H1 (cell line): ENCODE data around the gene EDEM1. TPM values are rescaled to one million over a fixed set of nuclear protein-coding genes. Genes with fewer than 3 reads are reported as not detected.

ENCODE experiments used
- CTCF ChIA-PET: fragments of 300-600 bp; sonication (Branson Sonifier 250); formaldehyde crosslinking; loops from one replicate; lab custom pipeline; 2021; ENCODE audit not compliant: partially characterized antibody; lab: Charles Lee
- POLR2A ChIA-PET: fragments of 300-600 bp; sonication (Branson Sonifier 250); formaldehyde crosslinking; loops from one replicate; lab custom pipeline; 2021; ENCODE audit warnings: inconsistent platforms; ENCODE audit not compliant: partially characterized antibody; lab: Charles Lee
- DNase-seq, 2 experiments: peaks; one replicate each; pipeline versions ENCODE4 v3.0.0 to v3.0.0-alpha.2; 2010 to 2022; ENCODE audit warnings: low spot score in 2 of 2, low read depth in 1 of 2, mixed read lengths in 1 of 2
- FAIRE-seq: peaks from 2 replicates; lab custom pipeline; 2011; peaks lifted over from hg19 to GRCh38; lab: Jason Lieb, UNC
- H2AFZ ChIP-seq: 2 replicates; pipeline ENCODE4 v1.8.1; 2012; ENCODE audit warnings: low read length, inconsistent platforms
- H2AK5ac ChIP-seq: 2 replicates; pipeline ENCODE4 v1.6.1; 2013; ENCODE audit warnings: low read depth, low read length
- H2BK120ac ChIP-seq: replicated peaks from 2 replicates; pipeline ENCODE3; 2013; ENCODE audit warnings: low read depth, low read length, inconsistent platforms
- H2BK12ac ChIP-seq: 2 replicates; pipeline ENCODE4 v1.6.1; 2013; ENCODE audit warnings: low read depth, low read length
- H2BK15ac ChIP-seq: 2 replicates; pipeline ENCODE4 v1.6.1; 2013; ENCODE audit warnings: low read length
- H2BK20ac ChIP-seq: 2 replicates; pipeline ENCODE4 v1.6.1; 2013; ENCODE audit warnings: low read length
- H2BK5ac ChIP-seq: 2 replicates; pipeline ENCODE4 v1.6.1; 2013; ENCODE audit warnings: low read depth, low read length
- H3K14ac ChIP-seq: 2 replicates; pipeline ENCODE4 v1.6.1; 2013; ENCODE audit warnings: inconsistent platforms; ENCODE audit not compliant: insufficient read length
- H3K18ac ChIP-seq: 2 replicates; pipeline ENCODE4 v1.6.1; 2013; ENCODE audit warnings: low read length; ENCODE audit errors: extremely low read depth
- H3K23ac ChIP-seq: 2 replicates; pipeline ENCODE4 v1.6.1; 2013; ENCODE audit warnings: inconsistent platforms; ENCODE audit not compliant: insufficient read length
- H3K23me2 ChIP-seq: 2 replicates; pipeline ENCODE4 v1.6.1; 2013; ENCODE audit warnings: low read depth, low read length
- H3K27ac ChIP-seq: 2 replicates; pipeline ENCODE4 v1.6.1; 2011; ENCODE audit warnings: low read depth, low read length, inconsistent platforms
- H3K27me3 ChIP-seq, 4 experiments: replicated peaks in 1 of 4; 1 replicate in 1 of 4; 2 replicates in 3 of 4; pipeline versions ENCODE4 v1.6.1 to v1.8.1; 2011 to 2013; ENCODE audit warnings: low read length in 3 of 4, mild to moderate bottlenecking in 3 of 4, inconsistent platforms in 2 of 4, mixed read lengths in 2 of 4, moderate library complexity in 1 of 4; ENCODE audit not compliant: control insufficient read depth in 3 of 4, insufficient read depth in 3 of 4; ENCODE audit errors: extremely low read depth in 1 of 4
- H3K36me3 ChIP-seq, 4 experiments: 2 replicates each; pipeline versions ENCODE4 v1.6.1 to v1.8.1; 2011 to 2013; ENCODE audit warnings: mild to moderate bottlenecking in 4 of 4, low read length in 3 of 4, moderate library complexity in 2 of 4, control low read depth in 1 of 4, inconsistent platforms in 1 of 4; ENCODE audit not compliant: insufficient read depth in 4 of 4, control insufficient read depth in 2 of 4
- H3K4ac ChIP-seq: replicated peaks from 2 replicates; pipeline ENCODE3; 2013; ENCODE audit warnings: low read length, low read depth, mixed read lengths, inconsistent platforms; ENCODE audit not compliant: insufficient read length
- H3K4me1 ChIP-seq, 4 experiments: replicated peaks in 1 of 4; 1 replicate in 1 of 4; 2 replicates in 3 of 4; pipeline versions ENCODE4 v1.6.1 to v1.8.1; 2011 to 2013; ENCODE audit warnings: low read length in 3 of 4, inconsistent platforms in 2 of 4, mixed read lengths in 1 of 4; ENCODE audit not compliant: insufficient read depth in 4 of 4, control insufficient read depth in 3 of 4
- H3K4me2 ChIP-seq, 2 experiments: 2 replicates each; pipeline versions ENCODE4 v1.6.1 to v1.8.1; 2011 to 2013; ENCODE audit warnings: low read depth in 2 of 2, low read length in 2 of 2, control low read depth in 1 of 2, inconsistent platforms in 1 of 2, mild to moderate bottlenecking in 1 of 2; ENCODE audit not compliant: insufficient read depth in 1 of 2
- H3K4me3 ChIP-seq, 4 experiments: fragments of 200-600, 300-600 bp in 1 of 4; sonication (generic), shearing (Covaris generic), sonication (Bioruptor Twin) in 1 of 4; 2 replicates each; pipeline versions ENCODE4 v1.5.1 to v1.8.1; 2011 to 2016; ENCODE audit warnings: low read length in 4 of 4, low read depth in 3 of 4, control low read depth in 2 of 4, inconsistent platforms in 2 of 4, mild to moderate bottlenecking in 2 of 4, mixed read lengths in 1 of 4, moderate library complexity in 1 of 4; ENCODE audit not compliant: insufficient read depth in 2 of 4; ENCODE audit errors: extremely low read depth in 1 of 4
- H3K56ac ChIP-seq: replicated peaks from 2 replicates; pipeline ENCODE3; 2013; ENCODE audit warnings: low read depth, mild to moderate bottlenecking, mixed read lengths, low read length, inconsistent platforms; ENCODE audit not compliant: insufficient read length
- H3K79me1 ChIP-seq: 2 replicates; pipeline ENCODE4 v1.6.1; 2013; ENCODE audit warnings: low read depth, low read length, control low read depth
- H3K79me2 ChIP-seq, 2 experiments: 2 replicates each; pipeline versions ENCODE4 v1.6.1 to v1.8.1; 2012 to 2013; ENCODE audit warnings: low read length in 2 of 2, mild to moderate bottlenecking in 2 of 2, inconsistent platforms in 1 of 2; ENCODE audit not compliant: insufficient read depth in 2 of 2, control insufficient read depth in 1 of 2
- H3K9ac ChIP-seq, 4 experiments: replicated peaks in 1 of 4; 1 replicate in 1 of 4; 2 replicates in 3 of 4; pipeline versions ENCODE4 v1.6.1 to v1.8.1; 2011 to 2013; ENCODE audit warnings: low read depth in 3 of 4, low read length in 3 of 4, control low read depth in 2 of 4, mild to moderate bottlenecking in 2 of 4, moderate library complexity in 2 of 4, inconsistent platforms in 1 of 4; ENCODE audit errors: extremely low read depth in 1 of 4
- H3K9me3 ChIP-seq, 2 experiments: 2 replicates each; pipeline versions ENCODE4 v1.6.1 to v1.8.1; 2012 to 2013; ENCODE audit warnings: mild to moderate bottlenecking in 2 of 2, moderate library complexity in 2 of 2, control low read depth in 1 of 2, inconsistent platforms in 1 of 2, low read depth in 1 of 2, low read length in 1 of 2, mixed read lengths in 1 of 2; ENCODE audit not compliant: insufficient read depth in 2 of 2
- H4K20me1 ChIP-seq, 2 experiments: replicated peaks in 1 of 2; 2 replicates each; pipeline versions ENCODE3 to v1.8.1; 2011 to 2013; ENCODE audit warnings: inconsistent platforms in 2 of 2, low read length in 2 of 2, mild to moderate bottlenecking in 1 of 2; ENCODE audit not compliant: insufficient read depth in 2 of 2, control insufficient read depth in 1 of 2
- H4K5ac ChIP-seq: 2 replicates; pipeline ENCODE4 v1.6.1; 2013; ENCODE audit warnings: low read length, low read depth, mixed read lengths, inconsistent platforms; ENCODE audit not compliant: insufficient read length
- H4K8ac ChIP-seq: 2 replicates; pipeline ENCODE4 v1.8.0; 2013; ENCODE audit warnings: mild to moderate bottlenecking, moderate library complexity, low read length, inconsistent platforms; ENCODE audit not compliant: insufficient read depth; ENCODE audit errors: extremely low read depth
- H4K91ac ChIP-seq: replicated peaks from 2 replicates; pipeline ENCODE3; 2013; ENCODE audit warnings: low read length, mixed read lengths, inconsistent platforms; ENCODE audit not compliant: insufficient read length
- CBX5 ChIP-seq: fragments of 300-800, 300-1000 bp; sonication (generic); IDR thresholded peaks from 2 replicates; pipeline ENCODE4 v1.7.1; 2016; ENCODE audit warnings: antibody characterized with exemption, low read length, low read depth
- CBX8 ChIP-seq: fragments of 300-800, 300-1000 bp; sonication (generic); IDR thresholded peaks from 2 replicates; pipeline ENCODE4 v1.7.1; 2016; ENCODE audit warnings: low read depth, low read length, borderline replicate concordance
- CEBPB ChIP-seq: IDR thresholded peaks from 2 replicates; pipeline ENCODE4 v1.6.1; 2012; ENCODE audit warnings: low read depth, low read length
- CHD2 ChIP-seq: IDR thresholded peaks from 2 replicates; pipeline ENCODE4 v1.6.1; 2012; ENCODE audit warnings: low read length, improper control_type of control experiment
- EZH2 ChIP-seq: fragments of 200-600 bp; sonication (generic); IDR thresholded peaks from 2 replicates; pipeline ENCODE4 v1.7.1; 2012; ENCODE audit warnings: low read depth, mild to moderate bottlenecking, moderate library complexity, low read length, inconsistent platforms; ENCODE audit not compliant: severe bottlenecking
- GABPA ChIP-seq: IDR thresholded peaks from 2 replicates; pipeline ENCODE4 v1.6.1; 2011; ENCODE audit warnings: mild to moderate bottlenecking, low read length, moderate library complexity, borderline replicate concordance; ENCODE audit not compliant: insufficient read depth
- HDAC2 ChIP-seq, 2 experiments: fragments of 300-600 bp in 1 of 2; sonication (generic) in 1 of 2; IDR thresholded peaks; 2 replicates each; pipeline ENCODE4 v1.6.1; 2011 to 2012; ENCODE audit warnings: low read depth in 2 of 2, low read length in 2 of 2, mild to moderate bottlenecking in 2 of 2, moderate library complexity in 2 of 2, borderline replicate concordance in 1 of 2, inconsistent platforms in 1 of 2
- POLR2A ChIP-seq, 2 experiments: IDR thresholded peaks; 1 replicate in 1 of 2; 2 replicates in 1 of 2; pipeline ENCODE4 v1.6.1; 2011; ENCODE audit warnings: low read depth in 2 of 2, low read length in 2 of 2, mild to moderate bottlenecking in 2 of 2; ENCODE audit errors: control extremely low read depth in 1 of 2
- POLR2AphosphoS5 ChIP-seq: IDR thresholded peaks from 2 replicates; pipeline ENCODE4 v1.6.1; 2011; ENCODE audit warnings: low read depth, low read length
- SP1 ChIP-seq: IDR thresholded peaks from 2 replicates; pipeline ENCODE4 v1.6.1; 2011; ENCODE audit warnings: low read depth, low read length
- TAF1 ChIP-seq: IDR thresholded peaks from 2 replicates; pipeline ENCODE4 v1.6.1; 2011; ENCODE audit warnings: mild to moderate bottlenecking, low read depth, low read length
- TAF7 ChIP-seq: optimal IDR thresholded peaks from 2 replicates; pipeline ENCODE3; 2011; ENCODE audit warnings: low read depth, mild to moderate bottlenecking, inconsistent platforms, low read length, moderate library complexity, borderline replicate concordance
- WGBS, 2 experiments: shearing (Covaris generic) in 1 of 2; methylation state at CpG; one replicate each; pipeline versions ENCODE4 v1.1.6 to v1.1.7; 2013 to 2015; ENCODE audit warnings: low lambda C conversion rate in 2 of 2, mixed read lengths in 2 of 2, inconsistent platforms in 1 of 2, low coverage in 1 of 2, missing lambda C conversion rate in 1 of 2; ENCODE audit not compliant: insufficient replicate concordance in 2 of 2, insufficient coverage in 1 of 2, insufficient read length in 1 of 2; ENCODE audit errors: extremely low coverage in 1 of 2, missing lambda C conversion rate in 1 of 2; 5-methylcytosine and 5-hydroxymethylcytosine counted together
- polyA plus RNA-seq, 7 experiments: library from polyadenylated mRNA; depleted of rRNA in 3 of 7; stranded (reverse) in 5 of 7; unstranded in 2 of 7; fragments of >200 nt in 5 of 7; fragments of 200-250 nt in 2 of 7; gene quantifications; 1 replicate in 5 of 7; 2 replicates in 1 of 7; 4 replicates in 1 of 7; pipeline versions ENCODE4 v1.2.1 to v1.2.3, GENCODE V29; 2011 to 2013; ENCODE audit warnings: missing spikeins in 2 of 7, mixed read lengths in 2 of 7
- total RNA-seq: library from RNA; stranded (reverse); fragmentation: NEBNext Ultra II Directional; extraction: Animal tissue kit (Norgen Biotek cat#: 25700); gene quantifications from 2 replicates; pipeline ENCODE4 v1.2.1, GENCODE V29; 2021
- TF ChIP-seq, protein P1 (sequence below): IDR thresholded peaks from 2 replicates; pipeline ENCODE4 v1.6.1; 2012; ENCODE audit warnings: low read length, inconsistent platforms

EDEM1 gene
- total and polyA plus RNA-seq, 2 of the 8 experiments (the other 6 are each of a cell fraction or from before 2014, with no cell fraction given), result 4.8 to 16.4 TPM

GRCh38 chr3:5143464-5143863 is 44.0 kb upstream of the EDEM1 start:
- POLR2A ChIA-PET, result no interaction called here
- Histone ChIP-seq H2AK5ac (no peak overlapping the region), H2BK20ac (no peak overlapping the region), H3K79me2 (peaks cover 6 to 99% of the 10 kb centered on the region in 2 experiments), H2BK15ac (no peak overlapping the region), H3K14ac (no peak overlapping the region), H3K9ac (no peak overlapping the region), H2BK5ac (no peak overlapping the region), H3K27me3 (no peaks in the 10 kb centered on the region), H3K18ac (no peak overlapping the region), H3K79me1 (peaks cover 7% of the 10 kb centered on the region), H3K23me2 (no peaks in the 10 kb centered on the region), H4K91ac (no peak overlapping the region), H2AFZ (no peak overlapping the region), H4K20me1 (peaks cover 0 to 1% of the 10 kb centered on the region in 2 experiments), H2BK12ac (no peak overlapping the region), H3K4me2 (no peak overlapping the region), H4K5ac (no peak overlapping the region), H4K8ac (no peak overlapping the region), H3K23ac (no peak overlapping the region), H3K36me3 (peaks cover 0 to 7% (median 0%) of the 10 kb centered on the region in 4 experiments; a peak in 4 of 8 replicates), H2BK120ac (no peak overlapping the region), H3K27ac (no peak overlapping the region), H3K4me1 (no peaks in the 10 kb centered on the region), H3K4me3 (no peak overlapping the region), H3K9me3 (peaks cover 21 to 22% of the 10 kb centered on the region in 2 experiments), H3K56ac (no peak overlapping the region), H3K4ac (no peak overlapping the region)
- DNase-seq, result no peak
- 98% methylated on average over 4 of the region's 4 CpGs; no CpG with 5 or more reads in 1 of the 2 experiments for WGBS, 2 experiments
- no peak for FAIRE-seq
- CTCF ChIA-PET, result interaction anchor here (1.7 kb wide), 1 partner anchor 21 kb away, joined by 6 read pairs; the partner anchor contains the start of gene ARL8B
- TF ChIP-seq CHD2 (no peak), CBX5 (no peak), POLR2A (IDR thresholded peaks at IDR 0.05; ENCODE audit: control extremely low read depth in 1 of 2, low read depth in 2 of 2, low read length in 2 of 2) (no peak), EZH2 (no peak), GABPA (no peak), CEBPB (no peak), TAF7 (no peak), POLR2AphosphoS5 (no peak), HDAC2 (IDR thresholded peaks at IDR 0.05; ENCODE audit: borderline replicate concordance in 1 of 2, low read depth in 2 of 2, low read length in 2 of 2) (no peak), SP1 (no peak), TAF1 (no peak), CBX8 (no peak)
- TF ChIP-seq, protein P1, sequence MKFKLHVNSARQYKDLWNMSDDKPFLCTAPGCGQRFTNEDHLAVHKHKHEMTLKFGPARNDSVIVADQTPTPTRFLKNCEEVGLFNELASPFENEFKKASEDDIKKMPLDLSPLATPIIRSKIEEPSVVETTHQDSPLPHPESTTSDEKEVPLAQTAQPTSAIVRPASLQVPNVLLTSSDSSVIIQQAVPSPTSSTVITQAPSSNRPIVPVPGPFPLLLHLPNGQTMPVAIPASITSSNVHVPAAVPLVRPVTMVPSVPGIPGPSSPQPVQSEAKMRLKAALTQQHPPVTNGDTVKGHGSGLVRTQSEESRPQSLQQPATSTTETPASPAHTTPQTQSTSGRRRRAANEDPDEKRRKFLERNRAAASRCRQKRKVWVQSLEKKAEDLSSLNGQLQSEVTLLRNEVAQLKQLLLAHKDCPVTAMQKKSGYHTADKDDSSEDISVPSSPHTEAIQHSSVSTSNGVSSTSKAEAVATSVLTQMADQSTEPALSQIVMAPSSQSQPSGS, result no peak
